Ovary (tissue), 3 donors: ENCODE data around the gene RSRC1.

Experiments
- CTCF ChIP-seq, 3 donors: fragments of 450-650 bp in 2 of 3; fragments of 200-600 bp in 1 of 3; IDR thresholded peaks; one replicate each; pipeline versions ENCODE4 v1.5.1 to v1.8.0; 2016 to 2022; ENCODE audit warnings: antibody characterized with exemption in 3 of 3, mild to moderate bottlenecking in 1 of 3
- POLR2A ChIP-seq: fragments of 450-650 bp; IDR thresholded peaks from one replicate; pipeline ENCODE4 v1.6.1; 2017; ENCODE audit warnings: antibody characterized with exemption, mild to moderate bottlenecking, moderate library complexity
- donor health status: DM: no; HTN: no; CAD: no.

DNA sequence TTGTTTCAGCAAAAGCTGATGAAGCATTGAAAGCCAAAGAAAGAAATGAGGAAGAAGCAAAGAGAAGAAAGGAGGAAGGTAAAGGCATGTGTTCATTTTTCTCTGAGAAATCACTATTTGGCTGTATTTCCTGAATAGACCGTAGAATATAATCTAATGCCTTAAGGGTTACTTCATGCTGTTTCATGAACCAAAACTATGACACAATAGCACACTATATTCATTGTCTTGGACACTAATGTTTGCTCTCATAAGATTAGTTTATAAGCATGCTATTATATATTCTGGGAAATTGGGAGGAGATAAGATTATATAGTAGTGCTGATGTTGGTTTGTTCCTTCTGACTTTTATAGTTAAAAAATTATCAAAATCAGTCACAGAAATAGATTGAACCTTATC, 351.0 kb downstream of the RSRC1 start:
- TF ChIP-seq CTCF (IDR thresholded peaks at IDR 0.05) (no peak), POLR2A (no peak)
